Gastrocnemius medialis (tissue), 4 donors: ENCODE results near the gene DAGLA. TPM values are rescaled to one million over a fixed set of nuclear protein-coding genes. Genes with fewer than 3 reads are reported as not detected.

Experiments used
- ATAC-seq, 2 donors: fragments of 150-250 bp; one replicate each; pipeline ENCODE4 v1.9.1; 2016
- DNase-seq, 2 donors: peaks; one replicate each; pipeline ENCODE4 v3.0.0-alpha.2; 2019
- H3K27ac ChIP-seq, 4 donors: fragments of 200-600 bp; sonication (generic); 1 replicate in 1 of 4; 2 replicates in 3 of 4; pipeline ENCODE4 v1.5.1; 2016 to 2018; ENCODE audit warnings: mild to moderate bottlenecking in 2 of 4, moderate library complexity in 1 of 4
- H3K27me3 ChIP-seq, 3 donors: fragments of 200-600 bp; sonication (generic) in 2 of 3; 1 replicate in 1 of 3; 2 replicates in 2 of 3; pipeline versions ENCODE4 v1.5.1 to v1.6.0; 2016 to 2019; ENCODE audit warnings: mild to moderate bottlenecking in 1 of 3, moderate library complexity in 1 of 3
- H3K36me3 ChIP-seq, 2 donors: fragments of 200-600 bp; sonication (generic) in 1 of 2; one replicate each; pipeline ENCODE4 v1.5.1; 2017 to 2018
- H3K4me1 ChIP-seq, 2 donors: fragments of 200-600 bp; sonication (generic) in 1 of 2; one replicate each; pipeline ENCODE4 v1.5.1; 2016 to 2017; ENCODE audit warnings: mild to moderate bottlenecking in 2 of 2
- H3K4me3 ChIP-seq, 4 donors: fragments of 200-600 bp; sonication (generic) in 3 of 4; 1 replicate in 1 of 4; 2 replicates in 3 of 4; pipeline ENCODE4 v1.5.1; 2016 to 2019; ENCODE audit warnings: mild to moderate bottlenecking in 2 of 4
- H3K9me3 ChIP-seq, 3 donors: fragments of 200-600 bp; sonication (generic) in 2 of 3; 1 replicate in 1 of 3; 2 replicates in 2 of 3; pipeline ENCODE4 v1.5.1; 2016 to 2019
- CTCF ChIP-seq, 5 experiments: fragments of 450-650 bp in 3 of 5; fragments of 200-600 bp in 2 of 5; sonication (generic) in 2 of 5; IDR thresholded peaks in 4 of 5; conservative IDR thresholded peaks in 1 of 5; 1 replicate in 4 of 5; 2 replicates in 1 of 5; pipeline ENCODE4 v1.5.1; 2016 to 2019; ENCODE audit warnings: antibody characterized with exemption in 5 of 5, mild to moderate bottlenecking in 3 of 5, moderate library complexity in 3 of 5
- POLR2A ChIP-seq, 2 donors: fragments of 450-650 bp; IDR thresholded peaks; one replicate each; pipeline ENCODE4 v1.6.1; 2017; ENCODE audit warnings: antibody characterized with exemption in 2 of 2, mild to moderate bottlenecking in 2 of 2, moderate library complexity in 2 of 2
- in situ Hi-C, 4 donors: fragments of 200-750 bp; cut with MboI; loops; one replicate each; pipeline versions ENCODE4 v1.15.0 to v1.8.0; 2017; ENCODE audit warnings: low sequenced_read_pairs in 4 of 4
- intact Hi-C: fragments of 100-400 bp; cut with DNase I; formaldehyde crosslinking; loops from one replicate; pipeline ENCODE4 v1.15.1; 2023; ENCODE audit warnings: low total_unique reads
- total RNA-seq, 4 donors: library from RNA; depleted of rRNA; stranded (reverse); fragments of >200 nt; gene quantifications; one replicate each; pipeline versions ENCODE4 v1.1.0 to v1.2.3, GENCODE V29; 2016

DAGLA gene
- total RNA-seq, 4 donors from 2014 or later, result 0.58 to 5.5 (median 2.9) TPM

- intact Hi-C loops, result no loop called here
- TF ChIP-seq POLR2A (IDR thresholded peaks at IDR 0.05) (no peak), CTCF (IDR thresholded peaks at IDR 0.05 in 4 of 5, conservative IDR thresholded peaks at IDR 0.05 in 1 of 5) (no peak)
- in situ Hi-C loops, result no loop called here
- H3K4me1 ChIP-seq, result no peaks in the 10 kb centered on the region
- no peak overlapping the region for H3K27ac ChIP-seq
- no peak for DNase-seq
- no peak overlapping the region for H3K4me3 ChIP-seq
- H3K9me3 ChIP-seq, result no peaks in the 10 kb centered on the region
- no peak for ATAC-seq
- no peaks in the 10 kb centered on the region for H3K36me3 ChIP-seq
- H3K27me3 ChIP-seq, result peaks cover 3 to 17% (median 8%) of the 10 kb centered on the region in 3 donors
Observed at GRCh38 chr11:61766353-61766841, 86.2 kb downstream of the DAGLA start.

- no peak overlapping the region for H3K4me3 ChIP-seq
- intact Hi-C loops (no loop called here), in situ Hi-C loops (no loop called here)
Observed at GRCh38 chr11:61768376-61769076, 88.3 kb downstream of the DAGLA start.

GRCh38 chr11:61769169-61769920, 89.2 kb downstream of the DAGLA start:
- H3K4me1 ChIP-seq, result no peaks in the 10 kb centered on the region
- DNase-seq, result no peak

More at GRCh38 chr11:61768376-61769076, 88.3 kb downstream of the DAGLA start:
- no peaks in the 10 kb centered on the region for H3K4me1 ChIP-seq
- TF ChIP-seq POLR2A (IDR thresholded peaks at IDR 0.05), result no peak
- no peak for TF ChIP-seq CTCF (IDR thresholded peaks at IDR 0.05 in 4 of 5, conservative IDR thresholded peaks at IDR 0.05 in 1 of 5)
- no peak overlapping the region for H3K27ac ChIP-seq
- H3K27me3 ChIP-seq, result peaks cover 0 to 7% (median 3%) of the 10 kb centered on the region in 3 donors
- no peaks in the 10 kb centered on the region for H3K36me3 ChIP-seq
- no peak for ATAC-seq
- DNase-seq, result no peak
- no peaks in the 10 kb centered on the region for H3K9me3 ChIP-seq

GRCh38 chr11:61769946-61770683, 89.9 kb downstream of the DAGLA start:
- H3K4me3 ChIP-seq, result no peak overlapping the region
- no peak for TF ChIP-seq CTCF (IDR thresholded peaks at IDR 0.05 in 4 of 5, conservative IDR thresholded peaks at IDR 0.05 in 1 of 5)
- TF ChIP-seq POLR2A (IDR thresholded peaks at IDR 0.05), result no peak
- DNase-seq, result no peak
- in situ Hi-C loops, result no loop called here
- H3K27ac ChIP-seq, result no peak overlapping the region
- ATAC-seq, result no peak
- no peaks in the 10 kb centered on the region for H3K36me3 ChIP-seq
- H3K9me3 ChIP-seq, result no peaks in the 10 kb centered on the region
- H3K27me3 ChIP-seq, result no peaks in the 10 kb centered on the region
- H3K4me1 ChIP-seq, result no peaks in the 10 kb centered on the region
- intact Hi-C loops, result no loop called here

More at GRCh38 chr11:61769169-61769920, 89.2 kb downstream of the DAGLA start:
- no peaks in the 10 kb centered on the region for H3K36me3 ChIP-seq
- ATAC-seq, result no peak
- no peak overlapping the region for H3K4me3 ChIP-seq
- in situ Hi-C loops (no loop called here), intact Hi-C loops (no loop called here)
- no peaks in the 10 kb centered on the region for H3K9me3 ChIP-seq
- H3K27me3 ChIP-seq, result peaks cover 0 to under 1% (median 0%) of the 10 kb centered on the region in 3 donors
- TF ChIP-seq CTCF (IDR thresholded peaks at IDR 0.05 in 4 of 5, conservative IDR thresholded peaks at IDR 0.05 in 1 of 5), result no peak
- TF ChIP-seq POLR2A (IDR thresholded peaks at IDR 0.05), result no peak
- H3K27ac ChIP-seq, result no peak overlapping the region
